ENCODE results near the gene ASIC4. TPM values are rescaled to one million over a fixed set of nuclear protein-coding genes. Genes with fewer than 3 reads are reported as not detected.

Gene ASIC4
- total and polyA plus RNA-seq, 2 of the 8 experiments (the other 6 are each of a cell fraction or from before 2014, with no cell fraction given) = 0.12 to 0.22 TPM

- TF ChIP-seq KDM4A (IDR thresholded peaks at IDR 0.05; ENCODE audit: low read depth, low read length, severe bottlenecking) = no peak
- TF ChIP-seq KDM1A (IDR thresholded peaks at IDR 0.05; ENCODE audit: borderline replicate concordance, low read length) = no peak
- TF ChIP-seq EZH2 (IDR thresholded peaks at IDR 0.05; ENCODE audit: low read depth, low read length, severe bottlenecking) = no peak
These were observed 17.5 kb downstream of the ASIC4 start (continued) for GRCh38 chr2:219531639-219532377.
